ENCODE results near the gene LIFR.

DNA sequence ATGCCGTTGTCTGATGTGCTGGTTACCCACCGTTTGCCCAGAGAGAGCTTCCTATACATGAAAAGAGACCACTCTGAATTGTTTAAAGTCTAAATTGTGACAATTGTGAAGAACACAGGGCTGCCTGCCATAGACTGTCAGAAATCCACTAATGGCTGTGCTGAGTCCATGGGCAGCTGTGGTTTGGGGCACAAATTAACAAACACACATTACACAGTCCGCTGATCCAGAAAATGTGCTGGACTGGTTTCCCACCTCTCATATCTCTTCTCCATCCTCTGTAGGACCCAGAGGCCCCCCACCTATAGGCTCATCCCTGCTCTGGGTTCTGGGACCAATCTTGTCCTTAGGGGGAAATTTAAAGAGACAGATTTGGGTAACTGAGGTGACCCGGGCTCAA, 19.0 kb upstream of the LIFR start:
- TF ChIP-seq POLR2A (IDR thresholded peaks at IDR 0.05) (no peak), EP300 (IDR thresholded peaks at IDR 0.05) (no peak), POLR2AphosphoS5 (IDR thresholded peaks at IDR 0.05) (no peak)
- TF ChIP-seq, protein P1, sequence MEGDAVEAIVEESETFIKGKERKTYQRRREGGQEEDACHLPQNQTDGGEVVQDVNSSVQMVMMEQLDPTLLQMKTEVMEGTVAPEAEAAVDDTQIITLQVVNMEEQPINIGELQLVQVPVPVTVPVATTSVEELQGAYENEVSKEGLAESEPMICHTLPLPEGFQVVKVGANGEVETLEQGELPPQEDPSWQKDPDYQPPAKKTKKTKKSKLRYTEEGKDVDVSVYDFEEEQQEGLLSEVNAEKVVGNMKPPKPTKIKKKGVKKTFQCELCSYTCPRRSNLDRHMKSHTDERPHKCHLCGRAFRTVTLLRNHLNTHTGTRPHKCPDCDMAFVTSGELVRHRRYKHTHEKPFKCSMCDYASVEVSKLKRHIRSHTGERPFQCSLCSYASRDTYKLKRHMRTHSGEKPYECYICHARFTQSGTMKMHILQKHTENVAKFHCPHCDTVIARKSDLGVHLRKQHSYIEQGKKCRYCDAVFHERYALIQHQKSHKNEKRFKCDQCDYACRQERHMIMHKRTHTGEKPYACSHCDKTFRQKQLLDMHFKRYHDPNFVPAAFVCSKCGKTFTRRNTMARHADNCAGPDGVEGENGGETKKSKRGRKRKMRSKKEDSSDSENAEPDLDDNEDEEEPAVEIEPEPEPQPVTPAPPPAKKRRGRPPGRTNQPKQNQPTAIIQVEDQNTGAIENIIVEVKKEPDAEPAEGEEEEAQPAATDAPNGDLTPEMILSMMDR (IDR thresholded peaks at IDR 0.05), result no peak

All from sigmoid colon (tissue), 4 donors.